IPS-18c (cell line): ENCODE data around the gene KCNMA1.

Experiments used
- H3K4me3 ChIP-seq: 2 replicates; pipeline ENCODE4 v1.7.0; 2013; ENCODE audit warnings: low read depth, mild to moderate bottlenecking, low read length, moderate library complexity; ENCODE audit not compliant: insufficient read depth
- H3K9me3 ChIP-seq: one replicate; pipeline ENCODE4 v1.6.1; 2013; ENCODE audit warnings: mild to moderate bottlenecking, low read length, moderate library complexity; ENCODE audit not compliant: control insufficient read depth, insufficient read depth

Gene KCNMA1

GRCh38 chr10:77253556-77254064, 384.0 kb downstream of the KCNMA1 start:
- H3K4me3 ChIP-seq, result no peak overlapping the region
- peaks cover 2% of the 10 kb centered on the region for H3K9me3 ChIP-seq

DNA sequence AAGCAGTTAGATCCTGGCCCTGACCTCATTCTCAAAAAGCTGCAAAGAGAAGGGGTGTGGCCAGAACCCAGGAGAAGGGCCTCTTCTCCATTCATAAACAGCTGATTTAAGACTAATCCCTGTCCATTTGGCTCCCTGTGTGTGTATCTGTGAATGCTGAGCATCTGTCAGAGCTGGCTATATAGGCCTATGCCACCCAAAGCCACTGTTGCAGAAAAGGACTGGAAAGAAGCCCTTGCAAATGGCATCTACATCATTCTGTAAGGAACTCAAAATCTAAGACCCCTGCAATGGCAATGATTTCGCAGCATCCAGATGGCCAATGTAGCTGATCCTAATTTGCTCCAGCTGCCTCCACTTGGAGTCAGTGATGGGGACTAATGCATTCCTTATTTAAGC, 384.5 kb downstream of the KCNMA1 start:
- Histone ChIP-seq H3K9me3 (peaks cover 2% of the 10 kb centered on the region), H3K4me3 (no peak overlapping the region)

- Histone ChIP-seq H3K4me3 (no peak overlapping the region), H3K9me3 (peaks cover 2% of the 10 kb centered on the region)
Observed at GRCh38 chr10:77252380-77253146, 385.0 kb downstream of the KCNMA1 start.

GRCh38 chr10:77251297-77252013, 386.2 kb downstream of the KCNMA1 start:
- H3K4me3 ChIP-seq, result no peak overlapping the region
- H3K9me3 ChIP-seq, result no peaks in the 10 kb centered on the region

- Histone ChIP-seq H3K4me3 (no peak overlapping the region), H3K9me3 (no peaks in the 10 kb centered on the region)
Observed at GRCh38 chr10:77249901-77250459, 387.6 kb downstream of the KCNMA1 start.

DNA sequence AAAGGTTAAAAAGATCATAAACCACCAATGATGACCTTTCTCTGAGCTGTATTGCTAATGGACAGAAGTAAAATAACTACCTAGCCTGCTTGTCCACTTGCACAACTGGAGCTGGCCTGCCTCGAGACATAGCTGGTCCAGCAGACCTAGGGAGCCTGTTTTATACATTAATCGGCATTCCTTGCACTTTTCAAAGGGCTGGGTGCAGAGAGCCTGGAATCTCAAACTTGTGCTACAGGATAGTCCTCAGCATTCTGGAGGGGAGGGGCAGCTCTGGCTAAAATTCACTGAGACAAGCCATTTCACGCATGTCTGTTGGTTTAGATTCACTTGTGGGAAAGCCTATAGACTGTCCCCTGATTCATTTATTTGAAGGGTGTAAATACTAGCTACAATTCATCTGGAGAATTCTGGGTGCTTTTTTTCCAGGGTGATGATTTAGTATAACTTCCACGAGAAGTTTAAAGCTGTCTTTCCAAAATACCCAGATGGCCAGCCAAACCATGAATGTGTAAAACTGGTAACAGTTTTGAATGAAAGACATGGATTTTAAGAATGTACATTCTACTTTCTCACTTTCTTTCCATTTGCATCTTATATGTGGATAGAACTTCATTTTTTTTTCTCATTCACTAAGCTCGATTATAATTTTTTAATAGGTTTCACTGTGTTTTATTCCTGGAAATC, 389.4 kb downstream of the KCNMA1 start:
- H3K9me3 ChIP-seq, result no peaks in the 10 kb centered on the region
- H3K4me3 ChIP-seq, result no peak overlapping the region

GRCh38 chr10:77247031-77247990, 390.3 kb downstream of the KCNMA1 start:
- H3K9me3 ChIP-seq, result no peaks in the 10 kb centered on the region
- H3K4me3 ChIP-seq, result no peak overlapping the region

GRCh38 chr10:77245953-77246352, 391.7 kb downstream of the KCNMA1 start:
- Histone ChIP-seq H3K9me3 (no peaks in the 10 kb centered on the region), H3K4me3 (no peak overlapping the region)

- H3K9me3 ChIP-seq, result no peaks in the 10 kb centered on the region
- no peak overlapping the region for H3K4me3 ChIP-seq
Observed at GRCh38 chr10:77244746-77245145, 392.9 kb downstream of the KCNMA1 start.

GRCh38 chr10:77244286-77244685, 393.3 kb downstream of the KCNMA1 start:
- no peak overlapping the region for H3K4me3 ChIP-seq
- H3K9me3 ChIP-seq, result no peaks in the 10 kb centered on the region

DNA sequence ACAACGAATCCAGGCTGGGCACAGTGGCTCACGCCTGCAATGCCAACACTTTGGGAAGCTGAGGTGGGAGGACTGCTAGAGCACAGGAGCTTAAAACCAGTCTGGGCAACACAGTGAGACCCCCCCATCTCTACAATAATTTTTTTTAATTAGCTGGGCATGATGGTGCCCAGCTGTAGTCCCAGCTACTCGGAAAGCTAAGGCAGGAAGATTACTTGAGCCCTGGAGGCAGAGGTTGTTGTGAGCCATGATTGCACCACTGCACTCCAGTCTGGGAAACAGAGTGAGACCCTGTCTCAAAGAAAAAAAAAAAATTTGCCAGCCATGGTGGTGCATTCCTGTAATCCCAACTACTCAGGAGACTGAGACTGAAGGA, 396.3 kb downstream of the KCNMA1 start:
- no peak overlapping the region for H3K4me3 ChIP-seq
- no peaks in the 10 kb centered on the region for H3K9me3 ChIP-seq

DNA sequence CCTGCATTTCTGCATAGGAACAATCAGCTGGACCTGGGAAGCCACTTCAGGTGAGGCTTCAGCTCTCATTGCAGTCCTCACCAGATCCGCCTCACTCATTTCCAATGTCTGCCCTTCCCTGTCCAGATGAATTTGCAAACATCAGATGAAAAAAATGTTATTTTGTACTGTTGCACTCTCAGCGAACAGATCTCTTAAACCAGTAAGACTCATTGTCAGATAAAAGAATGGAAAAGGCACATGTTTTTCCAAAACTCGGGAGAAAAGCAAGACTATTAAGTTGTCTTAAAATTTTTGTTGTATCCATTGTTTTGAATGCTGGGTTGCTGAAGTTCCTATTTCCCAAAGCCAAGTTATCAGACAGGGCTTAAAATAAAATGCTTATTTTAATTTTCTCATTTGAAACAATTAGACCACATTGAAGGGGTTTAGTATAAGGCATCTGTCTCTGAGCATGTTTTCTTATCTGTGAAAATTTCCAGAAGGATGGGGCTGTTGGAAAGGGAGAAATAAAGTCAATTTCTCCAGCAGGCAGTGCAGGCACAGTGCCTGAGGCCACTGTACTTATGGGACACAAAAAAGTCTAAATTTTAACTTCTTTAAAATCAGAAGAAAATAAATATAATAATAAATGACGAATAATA, 396.8 kb downstream of the KCNMA1 start:
- H3K9me3 ChIP-seq, result no peaks in the 10 kb centered on the region
- no peak overlapping the region for H3K4me3 ChIP-seq

DNA sequence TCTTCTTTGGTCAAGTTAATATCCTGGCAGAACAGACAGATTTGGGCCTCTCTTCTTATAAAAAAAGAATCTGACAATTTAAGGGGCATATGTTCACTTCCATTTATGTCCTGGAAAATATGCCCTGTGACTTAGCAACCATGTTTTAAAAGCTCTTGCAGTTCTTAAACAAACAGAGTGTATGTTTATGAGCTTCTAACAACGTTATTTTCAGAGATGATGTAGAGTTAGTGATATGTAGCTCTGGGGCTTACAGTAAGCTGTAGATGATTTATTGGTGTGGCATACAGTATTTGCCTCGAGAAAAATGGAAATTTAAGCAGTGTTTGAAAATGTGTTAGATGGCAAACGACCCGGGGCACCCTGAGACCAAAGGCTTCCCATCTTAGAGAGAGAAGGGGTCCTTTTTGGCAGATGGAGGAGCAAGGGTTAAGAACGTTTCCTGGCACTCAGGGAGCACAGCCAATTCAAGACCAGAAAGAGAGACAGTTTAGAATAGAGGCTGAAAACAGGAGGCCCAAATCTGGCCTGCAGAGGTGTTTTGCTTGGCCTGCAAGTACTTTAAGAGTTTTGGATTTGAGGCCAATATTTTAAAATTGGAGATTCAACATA, 397.5 kb downstream of the KCNMA1 start:
- Histone ChIP-seq H3K9me3 (no peaks in the 10 kb centered on the region), H3K4me3 (no peak overlapping the region)

DNA sequence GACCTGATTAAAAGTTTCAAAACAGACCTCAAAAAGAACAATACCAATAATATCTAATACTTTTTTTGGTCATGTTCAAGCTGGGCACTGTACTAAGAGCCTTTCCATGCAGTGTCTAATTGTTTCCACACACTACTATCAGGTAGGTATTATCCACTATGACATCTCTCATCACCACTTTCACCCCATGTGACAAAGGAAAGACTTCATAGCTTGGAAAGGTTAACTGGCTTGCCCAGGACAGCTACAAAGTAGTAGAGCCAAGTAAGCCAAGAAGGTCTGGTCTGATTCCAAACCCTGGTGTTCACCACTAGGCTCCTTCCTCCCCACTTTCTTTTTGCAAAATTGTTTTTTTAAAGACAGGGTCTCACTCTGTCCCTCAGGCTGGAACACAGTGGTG, 400.5 kb downstream of the KCNMA1 start:
- Histone ChIP-seq H3K9me3 (no peaks in the 10 kb centered on the region), H3K4me3 (no peak overlapping the region)

GRCh38 chr10:77236700-77237099, 400.9 kb downstream of the KCNMA1 start:
- Histone ChIP-seq H3K9me3 (no peaks in the 10 kb centered on the region), H3K4me3 (no peak overlapping the region)

DNA sequence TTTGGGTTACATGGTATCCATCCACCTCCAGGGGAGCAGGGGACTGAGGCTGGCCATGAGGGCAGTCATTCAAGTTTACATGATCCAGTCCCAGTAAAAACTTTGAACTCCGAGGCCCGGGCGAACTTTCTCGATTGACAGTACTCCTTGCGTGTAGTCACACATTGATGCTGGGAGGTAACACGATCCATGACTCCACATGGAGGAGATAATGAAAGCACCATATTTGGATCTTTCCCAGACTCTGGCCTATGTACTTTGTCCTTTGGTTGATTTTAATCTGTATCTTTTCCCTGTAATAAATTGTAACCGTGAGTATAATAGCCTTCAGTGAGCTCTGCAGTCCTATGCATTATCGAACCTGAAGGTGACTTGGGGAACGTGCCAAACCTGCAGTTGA, 401.6 kb downstream of the KCNMA1 start:
- no peaks in the 10 kb centered on the region for H3K9me3 ChIP-seq
- no peak overlapping the region for H3K4me3 ChIP-seq
